Anterior cingulate cortex (tissue), 58 donors: ENCODE results near the gene RARB.

Experiments
- DNase-seq, 58 donors: peaks; one replicate each; lab custom pipeline; 2025; lab: John Stamatoyannopoulos, UW

The RARB gene

GRCh38 chr3:25420885-25421284 lies 7.2 kb upstream of the RARB start:
- no peak for DNase-seq

GRCh38 chr3:25421747-25422146 lies 6.3 kb upstream of the RARB start:
- no peak for DNase-seq

- no peak for DNase-seq
These were observed 4.1 kb upstream of the RARB start for GRCh38 chr3:25423780-25424588.

GRCh38 chr3:25424614-25425013 lies 3.4 kb upstream of the RARB start:
- no peak for DNase-seq

- DNase-seq, result no peak
These were observed 1.7 kb upstream of the RARB start for GRCh38 chr3:25426408-25426807.

- DNase-seq, result no peak
These were observed 908 bp upstream of the RARB start for GRCh38 chr3:25427155-25427554.

GRCh38 chr3:25427563-25427941 lies 511 bp upstream of the RARB start:
- peak in 1 of 58 donors; percentile 72 for DNase-seq

GRCh38 chr3:25428789-25429335 lies 799 bp downstream of the RARB start:
- DNase-seq, result peak in 3 of 58 donors; percentile 3 to 11 (median 6)

GRCh38 chr3:25429361-25430286 lies 1.6 kb downstream of the RARB start:
- DNase-seq, result no peak

- DNase-seq, result no peak
These were observed 2.3 kb downstream of the RARB start for GRCh38 chr3:25430287-25430934.

- DNase-seq, result no peak
These were observed 3.1 kb downstream of the RARB start for GRCh38 chr3:25430935-25431770.

- DNase-seq, result no peak
These were observed 4.2 kb downstream of the RARB start for GRCh38 chr3:25432176-25432720.

- no peak for DNase-seq
These were observed 5.0 kb downstream of the RARB start for GRCh38 chr3:25433106-25433505.

- DNase-seq, result no peak
These were observed 5.8 kb downstream of the RARB start for GRCh38 chr3:25433868-25434267.

GRCh38 chr3:25437953-25438352 lies 9.9 kb downstream of the RARB start:
- DNase-seq, result no peak

- no peak for DNase-seq
These were observed 10.9 kb downstream of the RARB start for GRCh38 chr3:25438791-25439555.

GRCh38 chr3:25441234-25441856 lies 13.3 kb downstream of the RARB start:
- no peak for DNase-seq

GRCh38 chr3:25442486-25442885 lies 14.4 kb downstream of the RARB start:
- no peak for DNase-seq
